Neural progenitor cell (in vitro differentiated cells): Measurements from ENCODE around the gene SLAIN1.

Experiments
- CTCF ChIP-seq: fragments of 200-600 bp; sonication (generic); IDR thresholded peaks from 2 replicates; pipeline ENCODE4 v1.5.1; 2017; ENCODE audit warnings: antibody characterized with exemption, mild to moderate bottlenecking
- EZH2 ChIP-seq: fragments of 200-600 bp; sonication (generic); IDR thresholded peaks from 2 replicates; pipeline ENCODE4 v1.6.1; 2017; ENCODE audit warnings: antibody characterized with exemption, mild to moderate bottlenecking, moderate library complexity

GRCh38 chr13:77784515-77784914 lies 87.0 kb downstream of the SLAIN1 start:
- no peak for TF ChIP-seq EZH2
- TF ChIP-seq CTCF = no peak
